ENCODE data around the gene TCTN1.

TCTN1 gene

DNA sequence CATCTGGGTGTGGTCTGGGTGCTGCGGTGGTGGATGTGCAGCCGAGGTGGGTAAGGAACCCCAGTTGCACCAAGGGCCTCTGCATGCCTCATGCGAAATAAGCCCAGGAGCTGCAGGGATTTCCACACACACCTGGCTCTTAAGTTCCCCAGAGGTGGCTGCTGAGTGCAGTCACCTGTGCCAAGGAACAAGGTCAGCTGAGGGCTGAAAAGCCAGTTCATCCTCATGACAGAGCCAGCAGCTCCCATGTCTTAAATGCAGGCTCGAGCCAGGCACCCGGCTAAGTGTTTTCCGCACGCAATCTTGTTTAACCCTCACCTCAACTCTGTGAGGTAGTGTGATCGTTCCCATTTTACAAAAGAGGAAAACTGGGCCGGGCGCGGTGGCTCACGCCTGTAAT lies 65.3 kb downstream of the TCTN1 start:
- Histone ChIP-seq H3K27me3 (peaks cover 7% of the 10 kb centered on the region), H3K4me1 (ENCODE audit: control insufficient read depth in 1 of 2, insufficient read depth in 1 of 2, low read depth in 1 of 2, low read length in 1 of 2) (peaks cover 21 to 28% of the 10 kb centered on the region in 2 experiments), H3K36me3 (peaks cover 40% of the 10 kb centered on the region), H3K4me3 (ENCODE audit: low read depth in 1 of 2, low read length in 1 of 2) (no peak overlapping the region), H3K9me3 (no peaks in the 10 kb centered on the region), H3K27ac (no peak overlapping the region)
- TF ChIP-seq, protein P1, sequence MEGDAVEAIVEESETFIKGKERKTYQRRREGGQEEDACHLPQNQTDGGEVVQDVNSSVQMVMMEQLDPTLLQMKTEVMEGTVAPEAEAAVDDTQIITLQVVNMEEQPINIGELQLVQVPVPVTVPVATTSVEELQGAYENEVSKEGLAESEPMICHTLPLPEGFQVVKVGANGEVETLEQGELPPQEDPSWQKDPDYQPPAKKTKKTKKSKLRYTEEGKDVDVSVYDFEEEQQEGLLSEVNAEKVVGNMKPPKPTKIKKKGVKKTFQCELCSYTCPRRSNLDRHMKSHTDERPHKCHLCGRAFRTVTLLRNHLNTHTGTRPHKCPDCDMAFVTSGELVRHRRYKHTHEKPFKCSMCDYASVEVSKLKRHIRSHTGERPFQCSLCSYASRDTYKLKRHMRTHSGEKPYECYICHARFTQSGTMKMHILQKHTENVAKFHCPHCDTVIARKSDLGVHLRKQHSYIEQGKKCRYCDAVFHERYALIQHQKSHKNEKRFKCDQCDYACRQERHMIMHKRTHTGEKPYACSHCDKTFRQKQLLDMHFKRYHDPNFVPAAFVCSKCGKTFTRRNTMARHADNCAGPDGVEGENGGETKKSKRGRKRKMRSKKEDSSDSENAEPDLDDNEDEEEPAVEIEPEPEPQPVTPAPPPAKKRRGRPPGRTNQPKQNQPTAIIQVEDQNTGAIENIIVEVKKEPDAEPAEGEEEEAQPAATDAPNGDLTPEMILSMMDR (IDR thresholded peaks at IDR 0.05) = no peak

DNA sequence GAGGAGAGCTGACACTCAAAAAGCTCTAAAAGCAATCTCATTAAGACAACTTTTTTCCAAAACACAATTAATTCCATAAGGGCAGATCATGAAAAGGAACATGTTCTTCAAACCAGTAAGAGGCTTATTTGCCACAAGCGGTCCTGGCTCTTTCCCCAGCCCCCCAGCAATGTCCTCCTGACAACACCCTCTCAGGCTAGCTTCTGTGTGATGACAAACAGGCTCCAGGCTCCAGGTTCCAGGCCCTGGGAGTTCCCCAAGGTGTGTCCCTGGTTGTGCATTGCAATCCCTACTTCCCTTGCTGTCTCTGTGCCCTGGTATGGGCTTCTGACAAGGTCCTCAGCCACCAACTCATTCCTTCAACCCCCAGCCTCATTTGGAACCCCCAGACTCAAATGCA lies 66.1 kb downstream of the TCTN1 start:
- Histone ChIP-seq H3K4me1 (ENCODE audit: control insufficient read depth in 1 of 2, insufficient read depth in 1 of 2, low read depth in 1 of 2, low read length in 1 of 2) (peaks cover 22 to 28% of the 10 kb centered on the region in 2 experiments), H3K36me3 (peaks cover 40% of the 10 kb centered on the region), H3K27ac (no peak overlapping the region), H3K9me3 (no peaks in the 10 kb centered on the region), H3K27me3 (peaks cover 8% of the 10 kb centered on the region), H3K4me3 (ENCODE audit: low read depth in 1 of 2, low read length in 1 of 2) (no peak overlapping the region)
- TF ChIP-seq, protein P1 (IDR thresholded peaks at IDR 0.05) = no peak

DNA sequence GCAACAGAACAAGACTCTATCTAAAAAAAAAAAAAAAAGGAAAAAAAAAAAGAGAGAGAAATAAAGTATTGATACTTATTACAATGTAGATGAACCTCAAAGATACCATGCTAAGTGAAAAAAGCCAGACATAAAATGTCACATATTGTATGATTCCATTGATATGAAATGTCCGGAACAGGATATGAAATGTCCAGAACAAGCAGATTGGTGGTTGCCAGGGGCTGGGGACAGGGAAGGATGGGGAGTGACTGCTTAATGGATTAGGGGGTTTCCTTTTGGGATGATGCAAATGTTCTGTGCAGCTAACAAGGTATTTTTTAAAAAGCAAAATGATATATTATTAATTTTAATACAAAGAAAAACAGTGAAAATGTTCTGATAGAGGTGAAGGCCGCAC lies 70.0 kb downstream of the TCTN1 start:
- H3K4me1 ChIP-seq (ENCODE audit: control insufficient read depth in 1 of 2, insufficient read depth in 1 of 2, low read depth in 1 of 2, low read length in 1 of 2) = peaks cover 33 to 34% of the 10 kb centered on the region in 2 experiments
- no peak overlapping the region for H3K4me3 ChIP-seq (ENCODE audit: low read depth in 1 of 2, low read length in 1 of 2)
- TF ChIP-seq, protein P1 (IDR thresholded peaks at IDR 0.05) = no peak
- H3K27me3 ChIP-seq = peaks cover 41% of the 10 kb centered on the region
- no peaks in the 10 kb centered on the region for H3K9me3 ChIP-seq
- no peak overlapping the region for H3K27ac ChIP-seq
- H3K36me3 ChIP-seq = peaks cover 31% of the 10 kb centered on the region

DNA sequence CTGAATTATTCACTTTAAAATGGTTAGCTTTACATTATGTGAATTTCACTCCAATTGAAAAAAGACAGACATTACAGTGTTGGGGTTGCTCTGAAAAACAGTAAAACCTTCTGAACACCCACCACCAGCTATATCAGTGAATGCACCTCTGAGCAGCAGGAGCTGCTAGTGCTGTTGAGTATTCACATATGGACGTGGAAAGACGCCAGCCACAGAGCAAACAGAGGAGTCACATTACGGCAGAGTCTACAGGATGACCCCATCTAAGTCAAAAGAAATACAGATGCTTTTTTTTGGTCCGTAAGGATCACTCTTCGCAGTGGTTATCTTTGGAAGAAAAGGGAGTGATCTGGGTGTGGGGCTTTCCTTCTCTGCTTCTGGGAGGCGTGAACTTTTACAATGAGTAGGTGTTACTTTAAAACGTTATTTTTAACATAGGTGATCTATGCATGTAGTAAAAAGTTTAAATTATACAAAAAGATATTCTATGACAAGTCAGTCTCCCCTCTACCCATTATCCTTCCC lies 70.4 kb downstream of the TCTN1 start:
- Histone ChIP-seq H3K27ac (no peak overlapping the region), H3K9me3 (no peaks in the 10 kb centered on the region), H3K36me3 (peaks cover 31% of the 10 kb centered on the region), H3K4me1 (ENCODE audit: control insufficient read depth in 1 of 2, insufficient read depth in 1 of 2, low read depth in 1 of 2, low read length in 1 of 2) (peaks cover 32 to 38% of the 10 kb centered on the region in 2 experiments), H3K27me3 (peaks cover 41% of the 10 kb centered on the region), H3K4me3 (ENCODE audit: low read depth in 1 of 2, low read length in 1 of 2) (no peak overlapping the region)
- TF ChIP-seq, protein P1 (IDR thresholded peaks at IDR 0.05) = no peak

DNA sequence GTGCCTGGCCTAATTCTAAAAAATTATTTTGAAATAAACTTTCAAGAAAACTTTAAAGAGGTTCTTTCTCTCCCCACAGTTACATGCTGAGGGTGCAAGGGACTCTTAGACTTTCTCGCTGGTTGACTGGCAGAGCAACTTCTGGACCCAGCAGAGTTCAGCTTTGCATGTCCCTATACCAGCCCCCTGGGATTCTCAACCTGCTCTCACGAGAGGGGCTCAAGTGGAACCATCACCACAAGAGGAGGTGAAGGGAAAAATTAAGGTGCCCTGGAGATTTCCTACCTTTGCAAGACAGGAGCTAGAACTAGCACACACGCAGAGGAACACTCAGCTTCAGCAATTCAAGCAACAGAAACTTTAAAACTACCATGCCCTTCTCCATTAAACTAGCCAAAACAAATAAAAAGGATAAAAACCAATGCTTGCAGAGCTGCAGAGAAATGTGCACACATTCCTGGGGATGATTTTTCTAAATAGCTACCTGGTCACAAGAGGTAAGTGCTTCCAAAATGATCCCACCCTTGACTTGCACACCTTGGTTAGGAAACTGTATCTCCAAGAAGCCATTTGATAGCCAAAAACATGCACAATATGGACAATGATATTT lies 72.5 kb downstream of the TCTN1 start:
- H3K4me1 ChIP-seq (ENCODE audit: control insufficient read depth in 1 of 2, insufficient read depth in 1 of 2, low read depth in 1 of 2, low read length in 1 of 2) = peaks cover 48 to 58% of the 10 kb centered on the region in 2 experiments
- H3K9me3 ChIP-seq = no peaks in the 10 kb centered on the region
- TF ChIP-seq, protein P1 (IDR thresholded peaks at IDR 0.05) = no peak
- peak overlapping the region; percentile 95 for H3K27ac ChIP-seq
- peaks cover 19% of the 10 kb centered on the region for H3K36me3 ChIP-seq
- H3K27me3 ChIP-seq = peaks cover 41% of the 10 kb centered on the region
- peak overlapping the region in 1 of 2 experiments; percentile 88 for H3K4me3 ChIP-seq (ENCODE audit: low read depth in 1 of 2, low read length in 1 of 2)
